Left hindlimb (tissue), 1 donor: ENCODE measurements around the gene SLC25A15.

ENCODE experiments used
- DNase-seq: peaks from one replicate; pipeline ENCODE4 v3.0.0-alpha.2; 2018

SLC25A15 gene

GRCh38 chr13:40789275-40790153 is at the start of gene SLC25A15:
Gene SLC25A15, plus strand, starts transcription at chr13:40789611. Its CDS starts 3,616 bp downstream, at chr13:40793227.
- DNase-seq = peak; percentile 87

GRCh38 chr13:40749327-40749726 is 40.1 kb upstream of the SLC25A15 start:
- DNase-seq = no peak

GRCh38 chr13:40755082-40755700 is 34.2 kb upstream of the SLC25A15 start:
- no peak for DNase-seq

GRCh38 chr13:40756042-40756441 is 33.4 kb upstream of the SLC25A15 start:
- DNase-seq = no peak

- DNase-seq = no peak
Measured at GRCh38 chr13:40758811-40759210, 30.6 kb upstream of the SLC25A15 start.

- DNase-seq = no peak
Measured at GRCh38 chr13:40762849-40763248, 26.6 kb upstream of the SLC25A15 start.

GRCh38 chr13:40764587-40765403 is 24.6 kb upstream of the SLC25A15 start:
- no peak for DNase-seq

GRCh38 chr13:40765602-40766001 is 23.8 kb upstream of the SLC25A15 start:
- no peak for DNase-seq

- no peak for DNase-seq
Measured at GRCh38 chr13:40769970-40770369, 19.4 kb upstream of the SLC25A15 start.

GRCh38 chr13:40770609-40770933 is 18.8 kb upstream of the SLC25A15 start:
- no peak for DNase-seq

GRCh38 chr13:40770934-40771618 is 18.3 kb upstream of the SLC25A15 start, which contains the start of gene MRPS31:
Gene MRPS31, minus strand, starts transcription at chr13:40771190. Its CDS starts 54 bp downstream, at chr13:40771136.
- peak; percentile 96 for DNase-seq

- DNase-seq = no peak
Measured at GRCh38 chr13:40772765-40773473, 16.5 kb upstream of the SLC25A15 start.

- no peak for DNase-seq
Measured at GRCh38 chr13:40774672-40775071, 14.7 kb upstream of the SLC25A15 start.

GRCh38 chr13:40776232-40776631 is 13.2 kb upstream of the SLC25A15 start:
- DNase-seq = no peak

GRCh38 chr13:40776681-40777165 is 12.7 kb upstream of the SLC25A15 start:
- no peak for DNase-seq

GRCh38 chr13:40777166-40777808 is 12.1 kb upstream of the SLC25A15 start:
- DNase-seq = no peak

- DNase-seq = no peak
Measured at GRCh38 chr13:40777809-40778175, 11.6 kb upstream of the SLC25A15 start.

- DNase-seq = no peak
Measured at GRCh38 chr13:40779049-40779448, 10.4 kb upstream of the SLC25A15 start.

- no peak for DNase-seq
Measured at GRCh38 chr13:40779796-40780285, 9.6 kb upstream of the SLC25A15 start.

- no peak for DNase-seq
Measured at GRCh38 chr13:40780822-40781401, 8.5 kb upstream of the SLC25A15 start.

GRCh38 chr13:40781717-40782116 is 7.7 kb upstream of the SLC25A15 start:
- no peak for DNase-seq
